Calu3 (cell line): ENCODE measurements around the gene PREP. TPM values are rescaled to one million over a fixed set of nuclear protein-coding genes. Genes with fewer than 3 reads are reported as not detected.

ENCODE experiments used
- BruUV-seq: library from RNA; stranded (reverse); fragments of 400-500 nt; replicated peaks from 2 replicates; lab custom pipeline; 2021; lab: Mats Ljungman, UMichigan
- CTCF ChIA-PET: fragments of 300-600 bp; sonication (Branson Sonifier 250); formaldehyde crosslinking; loops from one replicate; lab custom pipeline; 2022; ENCODE audit warnings: antibody characterized with exemption; lab: Charles Lee
- DNase-seq: peaks from one replicate; pipeline ENCODE4 v3.0.0; 2022
- H3K27ac Mint-ChIP-seq: one replicate; pipeline ENCODE4 v1.8.0; 2022; ENCODE audit warnings: mixed read lengths; ENCODE audit not compliant: unreplicated experiment
- H3K27me3 Mint-ChIP-seq: one replicate; pipeline ENCODE4 v1.8.0; 2022; ENCODE audit warnings: mixed read lengths; ENCODE audit not compliant: unreplicated experiment
- H3K36me3 Mint-ChIP-seq: one replicate; pipeline ENCODE4 v1.8.0; 2022; ENCODE audit warnings: mild to moderate bottlenecking, moderate library complexity, mixed read lengths; ENCODE audit not compliant: insufficient read depth, unreplicated experiment
- H3K4me1 Mint-ChIP-seq: one replicate; pipeline ENCODE4 v1.8.0; 2022; ENCODE audit warnings: mild to moderate bottlenecking, low read depth, mixed read lengths; ENCODE audit not compliant: unreplicated experiment
- H3K4me3 Mint-ChIP-seq: one replicate; pipeline ENCODE4 v1.8.0; 2022; ENCODE audit warnings: mild to moderate bottlenecking, low read depth, moderate library complexity, mixed read lengths; ENCODE audit not compliant: unreplicated experiment
- H3K9me3 Mint-ChIP-seq: one replicate; pipeline ENCODE4 v1.8.0; 2022; ENCODE audit warnings: low read depth, mixed read lengths; ENCODE audit not compliant: unreplicated experiment
- intact Hi-C: fragments of 100-400 bp; cut with micrococcal nuclease; formaldehyde crosslinking; loops from one replicate; pipeline ENCODE4 v1.10.0; 2022; ENCODE audit not compliant: unreplicated experiment
- total RNA-seq: library from RNA; stranded (reverse); gene quantifications from 2 replicates; pipeline ENCODE4 v1.2.3, GENCODE V29; 2022
- TF ChIP-seq, protein P1 (sequence below): fragments of 200-600 bp; IDR thresholded peaks from one replicate; pipeline ENCODE4 v1.8.0; 2022; ENCODE audit warnings: antibody characterized with exemption; ENCODE audit not compliant: unreplicated experiment

PREP gene
- total RNA-seq, 1 experiment from 2014 or later, result 70.4 TPM

DNA sequence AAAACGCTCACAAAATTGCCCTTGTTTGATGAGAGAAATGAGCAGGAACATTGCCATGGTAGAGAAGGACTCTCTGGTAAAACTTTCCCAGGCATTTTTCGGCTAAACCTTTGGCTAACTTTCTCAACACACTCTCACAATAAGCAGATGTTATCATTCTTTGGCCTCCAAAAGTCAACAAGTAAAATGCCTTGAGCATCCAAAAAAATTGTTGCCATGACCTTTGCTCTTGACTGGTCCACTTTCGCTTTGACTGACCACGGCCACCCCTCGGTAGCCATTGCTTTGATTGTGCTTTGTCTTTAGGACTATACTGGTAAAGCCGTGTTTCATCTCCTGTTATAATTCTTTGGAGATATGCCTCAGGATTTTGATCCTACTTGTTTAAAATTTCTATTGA lies 41.1 kb upstream of the PREP start:
- Mint-ChIP-seq H3K27me3 (no peaks in the 10 kb centered on the region), H3K4me3 (no peak overlapping the region), H3K9me3 (peaks cover 2% of the 10 kb centered on the region), H3K27ac (no peak overlapping the region), H3K4me1 (no peaks in the 10 kb centered on the region), H3K36me3 (no peaks in the 10 kb centered on the region)
- CTCF ChIA-PET, result no interaction called here
- BruUV-seq, result no TSS peak
- intact Hi-C loops, result no loop called here
- TF ChIP-seq, protein P1, sequence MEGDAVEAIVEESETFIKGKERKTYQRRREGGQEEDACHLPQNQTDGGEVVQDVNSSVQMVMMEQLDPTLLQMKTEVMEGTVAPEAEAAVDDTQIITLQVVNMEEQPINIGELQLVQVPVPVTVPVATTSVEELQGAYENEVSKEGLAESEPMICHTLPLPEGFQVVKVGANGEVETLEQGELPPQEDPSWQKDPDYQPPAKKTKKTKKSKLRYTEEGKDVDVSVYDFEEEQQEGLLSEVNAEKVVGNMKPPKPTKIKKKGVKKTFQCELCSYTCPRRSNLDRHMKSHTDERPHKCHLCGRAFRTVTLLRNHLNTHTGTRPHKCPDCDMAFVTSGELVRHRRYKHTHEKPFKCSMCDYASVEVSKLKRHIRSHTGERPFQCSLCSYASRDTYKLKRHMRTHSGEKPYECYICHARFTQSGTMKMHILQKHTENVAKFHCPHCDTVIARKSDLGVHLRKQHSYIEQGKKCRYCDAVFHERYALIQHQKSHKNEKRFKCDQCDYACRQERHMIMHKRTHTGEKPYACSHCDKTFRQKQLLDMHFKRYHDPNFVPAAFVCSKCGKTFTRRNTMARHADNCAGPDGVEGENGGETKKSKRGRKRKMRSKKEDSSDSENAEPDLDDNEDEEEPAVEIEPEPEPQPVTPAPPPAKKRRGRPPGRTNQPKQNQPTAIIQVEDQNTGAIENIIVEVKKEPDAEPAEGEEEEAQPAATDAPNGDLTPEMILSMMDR, result no peak
- DNase-seq, result no peak

DNA sequence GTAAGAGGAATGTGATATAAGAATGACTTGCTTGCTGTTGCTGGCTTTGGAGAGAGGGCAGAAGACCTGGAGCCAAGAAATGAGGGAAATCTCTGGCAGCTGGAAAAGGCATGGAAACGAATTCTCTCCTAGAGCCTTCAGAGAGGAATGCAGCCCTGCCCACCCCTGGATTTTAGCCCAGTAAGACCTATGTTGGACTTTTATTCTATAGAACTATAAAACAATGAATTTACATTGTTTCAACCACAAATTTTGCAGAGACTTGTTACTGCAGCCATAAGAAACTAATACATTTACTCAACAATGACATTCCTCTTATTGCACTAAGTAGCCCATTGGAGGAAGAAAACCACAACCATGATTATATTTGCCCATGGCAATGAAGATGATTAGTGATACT lies 39.5 kb upstream of the PREP start:
- TF ChIP-seq, protein P1, result no peak
- Mint-ChIP-seq H3K27ac (no peak overlapping the region), H3K4me1 (no peaks in the 10 kb centered on the region), H3K4me3 (no peak overlapping the region), H3K9me3 (peaks cover 2% of the 10 kb centered on the region), H3K36me3 (no peaks in the 10 kb centered on the region), H3K27me3 (no peaks in the 10 kb centered on the region)
- intact Hi-C loops, result no loop called here
- CTCF ChIA-PET, result no interaction called here
- no TSS peak for BruUV-seq
- no peak for DNase-seq

DNA sequence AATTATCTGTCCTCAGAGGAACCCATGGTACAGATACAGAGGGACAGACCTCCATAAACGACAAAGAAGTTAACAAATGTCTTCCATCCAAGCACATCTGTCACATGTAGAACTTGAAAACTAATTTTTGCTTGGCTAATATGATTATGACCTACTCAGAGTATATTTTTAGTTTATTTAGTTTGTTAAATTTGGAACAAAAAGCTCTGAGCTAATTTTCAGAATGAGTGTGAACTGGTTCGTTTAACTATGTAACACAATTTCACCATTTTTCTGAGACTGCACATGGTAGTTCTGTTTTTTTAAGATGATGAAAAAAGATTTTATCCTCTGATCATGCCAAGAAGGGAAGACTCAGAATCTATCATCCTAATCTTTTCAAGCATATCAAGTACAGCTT lies 34.4 kb upstream of the PREP start:
- TF ChIP-seq, protein P1, result no peak
- H3K4me3 Mint-ChIP-seq, result no peak overlapping the region
- no TSS peak for BruUV-seq
- H3K4me1 Mint-ChIP-seq, result no peaks in the 10 kb centered on the region
- CTCF ChIA-PET, result no interaction called here
- H3K27me3 Mint-ChIP-seq, result no peaks in the 10 kb centered on the region
- H3K9me3 Mint-ChIP-seq, result no peaks in the 10 kb centered on the region
- intact Hi-C loops, result loop anchor here (10.0 kb wide), 4 partner anchors 158 to 788 kb away; partner anchors contain the start of gene PRDM1
- no peak for DNase-seq
- no peak overlapping the region for H3K27ac Mint-ChIP-seq
- peaks cover 6% of the 10 kb centered on the region for H3K36me3 Mint-ChIP-seq

DNA sequence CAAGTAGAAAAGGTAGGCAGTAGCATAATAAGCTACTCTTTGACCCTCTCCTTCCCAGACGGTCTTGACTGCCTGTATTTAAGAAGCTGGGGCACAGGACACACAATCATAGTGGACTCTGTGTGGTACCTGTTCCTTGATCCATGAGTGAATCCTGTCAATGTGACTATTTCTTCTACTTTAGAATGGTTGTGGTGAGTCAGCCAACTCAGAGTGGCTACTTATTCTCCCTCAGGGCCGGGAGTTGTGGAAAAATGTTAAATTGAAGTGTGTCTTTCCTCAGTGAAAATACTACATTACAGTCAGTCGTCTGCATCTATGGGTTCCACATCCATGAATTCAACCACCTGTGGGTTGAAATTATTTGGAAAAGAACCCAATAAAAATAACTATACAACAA lies 30.8 kb upstream of the PREP start:
- peaks cover 6% of the 10 kb centered on the region for H3K36me3 Mint-ChIP-seq
- H3K9me3 Mint-ChIP-seq, result no peaks in the 10 kb centered on the region
- CTCF ChIA-PET, result interaction anchor here (1.1 kb wide), 1 partner anchor 33 kb away, joined by 3 read pairs; no protein-coding TSS in a partner anchor
- no TSS peak for BruUV-seq
- H3K4me1 Mint-ChIP-seq, result peaks cover 21% of the 10 kb centered on the region
- no peak for DNase-seq
- intact Hi-C loops, result loop anchor here (5.0 to 10.0 kb wide), 5 partner anchors 161 to 791 kb away; partner anchors contain the start of gene PRDM1
- no peak overlapping the region for H3K4me3 Mint-ChIP-seq
- no peak overlapping the region for H3K27ac Mint-ChIP-seq
- TF ChIP-seq, protein P1, result no peak
- H3K27me3 Mint-ChIP-seq, result no peaks in the 10 kb centered on the region
